NCI-H2081 treated with DMSO at 0.1 percent for 48 hours (cell line): ENCODE results near the gene SLC37A2.

Source experiments
- DNase-seq: peaks from one replicate; lab custom pipeline; 2025; lab: John Stamatoyannopoulos, UW

The SLC37A2 gene

DNA sequence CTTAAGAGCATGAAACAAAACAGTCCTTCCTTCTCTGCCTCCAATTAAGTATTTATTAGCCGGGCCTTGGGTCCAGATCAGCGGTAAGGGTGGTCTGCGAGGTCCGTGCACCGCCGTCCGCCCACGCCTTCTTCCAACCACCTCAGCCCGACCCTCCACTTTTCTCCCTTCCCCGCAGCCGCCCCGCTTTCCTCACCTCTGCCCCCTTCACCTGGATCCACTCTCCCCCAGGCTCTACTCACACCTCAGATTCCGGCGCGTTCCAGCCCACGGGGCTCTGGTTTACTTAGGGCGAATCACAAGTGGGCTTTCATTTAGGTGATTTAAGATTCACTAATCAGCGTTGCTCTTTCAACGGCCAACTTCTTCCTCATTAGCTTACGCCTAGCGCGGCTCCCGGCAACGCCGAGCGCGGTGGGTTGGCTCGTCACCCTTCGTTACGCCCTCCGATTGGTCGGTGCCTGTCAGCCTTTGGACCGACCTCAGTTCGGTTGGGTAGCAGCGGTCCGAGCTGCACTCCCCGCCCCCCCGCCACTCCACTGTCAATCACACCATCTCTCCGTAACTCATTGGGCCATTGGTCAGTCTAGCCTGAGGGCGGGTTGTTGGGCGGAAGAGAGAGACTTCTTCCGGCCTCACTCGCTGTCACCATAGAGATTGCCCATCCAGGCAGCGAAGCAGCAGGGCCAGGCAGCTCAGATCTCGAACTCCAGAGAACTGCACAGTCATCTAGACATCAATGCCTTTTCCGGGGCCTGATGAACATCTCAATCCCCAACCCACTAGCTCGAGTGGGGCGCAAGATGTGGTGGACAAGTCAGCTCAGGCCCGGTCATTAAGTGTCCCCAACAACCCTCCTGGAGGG, 48.5 kb downstream of the SLC37A2 start, which contains the start of gene TMEM218:
TSS of gene TMEM218 (minus strand) at position 284 of the 865 bp plus-strand sequence. CDS start 9,385 bp downstream, outside the sequence.
- peak; percentile 97 for DNase-seq

- DNase-seq = no peak
These were observed 49.1 kb downstream of the SLC37A2 start for GRCh38 chr11:125112208-125112604.

- no peak for DNase-seq
These were observed 51.4 kb downstream of the SLC37A2 start for GRCh38 chr11:125114518-125114917.

DNA sequence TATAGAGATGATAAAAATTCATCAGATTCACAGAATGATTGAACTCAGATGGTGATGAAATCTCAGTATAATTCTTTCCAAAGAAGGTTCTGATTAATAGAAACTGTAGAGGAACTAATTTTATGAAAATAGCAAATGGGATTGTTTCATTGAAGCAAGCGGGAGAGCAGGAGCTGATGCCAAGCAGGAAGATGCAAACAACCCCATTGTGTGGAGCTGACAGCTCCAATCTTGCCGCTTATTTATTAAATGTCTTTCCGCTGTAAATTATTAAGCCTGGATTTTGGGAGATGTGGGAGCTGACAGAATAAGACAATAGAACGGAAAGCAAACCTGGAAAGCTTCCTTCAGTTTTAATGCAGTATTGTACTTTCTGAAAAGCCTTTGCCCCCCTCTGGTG, 54.3 kb downstream of the SLC37A2 start:
- no peak for DNase-seq

GRCh38 chr11:125123194-125123946, 60.3 kb downstream of the SLC37A2 start:
- no peak for DNase-seq

GRCh38 chr11:125123947-125124617, 61.0 kb downstream of the SLC37A2 start:
- DNase-seq = peak; percentile 31

- DNase-seq = no peak
These were observed 61.5 kb downstream of the SLC37A2 start for GRCh38 chr11:125124618-125124992.

DNA sequence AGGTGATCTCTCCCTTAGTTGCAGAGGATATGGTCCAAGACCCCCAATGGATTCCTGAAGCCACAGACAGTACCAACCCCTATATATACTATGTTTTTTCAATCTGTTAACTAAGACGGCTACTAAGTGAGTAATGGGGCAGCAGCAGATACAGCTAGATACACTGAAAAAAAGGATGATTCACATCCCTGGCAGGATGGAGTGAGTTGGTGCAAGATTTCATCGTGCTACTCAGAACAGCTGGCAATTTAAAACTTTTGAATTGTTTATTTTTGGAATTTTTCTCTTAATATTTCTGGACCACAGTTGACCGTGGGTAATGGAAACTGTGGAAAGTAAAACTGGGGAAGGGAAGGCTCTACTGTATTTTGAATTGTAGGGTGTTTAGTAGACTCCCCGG, 65.3 kb downstream of the SLC37A2 start:
- no peak for DNase-seq

- no peak for DNase-seq
These were observed 66.3 kb downstream of the SLC37A2 start for GRCh38 chr11:125129316-125129993.

DNA sequence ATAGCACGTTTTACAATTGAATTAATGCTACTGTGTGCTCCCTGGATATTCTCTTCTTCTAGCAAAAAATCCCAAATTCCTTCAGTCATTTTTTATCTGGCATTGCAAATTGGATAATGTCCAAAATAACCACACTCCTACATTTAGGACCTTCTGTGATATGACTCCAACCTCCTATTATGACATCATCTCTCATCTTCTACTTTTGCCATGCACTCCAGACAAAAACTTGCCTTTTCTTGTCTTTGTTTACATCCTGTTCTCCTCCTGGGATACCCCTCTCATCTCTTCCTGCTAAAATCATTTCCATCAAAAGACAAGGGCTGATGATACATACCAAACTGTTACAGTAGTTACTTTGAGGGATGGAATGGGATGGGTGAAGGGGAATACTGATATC, 69.0 kb downstream of the SLC37A2 start:
- no peak for DNase-seq

GRCh38 chr11:125132596-125132995, 69.5 kb downstream of the SLC37A2 start:
- no peak for DNase-seq

DNA sequence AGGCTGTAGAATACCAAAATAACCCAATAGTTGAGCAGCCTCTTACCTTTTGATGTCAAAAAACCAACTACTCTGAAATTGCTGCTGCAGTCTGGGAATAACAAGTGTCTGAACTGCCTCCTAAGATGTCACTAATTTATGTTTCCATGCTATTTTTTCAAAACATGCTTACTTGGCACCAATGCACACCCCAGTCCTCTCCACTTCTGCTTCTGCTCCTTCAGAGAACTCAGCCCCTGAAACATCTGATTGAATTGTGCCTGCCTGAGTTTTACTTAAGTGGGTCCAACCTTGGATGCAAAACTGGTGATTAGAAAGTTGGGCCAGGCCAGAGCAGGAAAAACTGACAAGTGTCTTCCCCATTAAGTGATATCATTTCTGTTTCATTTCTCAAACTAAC, 72.9 kb downstream of the SLC37A2 start:
- DNase-seq = no peak

GRCh38 chr11:125138966-125139365, 75.9 kb downstream of the SLC37A2 start:
- DNase-seq = no peak

GRCh38 chr11:125139778-125140177, 76.7 kb downstream of the SLC37A2 start:
- DNase-seq = no peak
